ENCODE data around the gene HECTD2.
"Not testable (repeated sequence)": the region's sequence is repeated elsewhere in the genome, so short reads cannot be mapped to it uniquely, and the experiment has no call there.

HECTD2 gene

DNA sequence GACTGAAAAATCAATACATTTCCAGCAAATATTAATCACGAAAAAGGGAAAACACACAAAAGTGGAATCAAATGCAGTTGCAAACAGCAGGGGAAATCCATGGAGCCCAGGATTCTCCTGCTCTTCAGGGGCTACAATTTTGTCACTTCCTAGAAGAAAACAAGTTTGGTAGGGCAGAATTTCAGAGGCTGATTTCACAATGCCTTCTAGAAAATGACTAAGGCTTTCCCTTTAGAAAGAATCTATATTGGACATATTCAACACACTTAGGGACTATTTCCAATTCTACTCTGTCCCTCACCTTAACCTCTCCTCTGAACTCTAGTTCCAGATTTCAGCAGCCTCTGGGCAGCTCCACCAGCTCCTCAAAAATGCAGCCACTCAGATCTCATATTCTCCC is 111.3 kb downstream of the HECTD2 start:
- Histone ChIP-seq H3K9me3 (ENCODE audit: insufficient read depth, low read depth, low read length) (no peaks in the 10 kb centered on the region), H3F3A (ENCODE audit: low read depth) (no peaks in the 10 kb centered on the region), H3K27me3 (ENCODE audit: insufficient read depth, low read length, poor library complexity, severe bottlenecking) (no peaks in the 10 kb centered on the region), H3K4me2 (ENCODE audit: low read depth, low read length, poor library complexity, severe bottlenecking) (no peak overlapping the region), H3K9me2 (replicated peaks; ENCODE audit: low read depth, low read length) (no peaks in the 10 kb centered on the region), H4K20me1 (ENCODE audit: insufficient read depth, low read length, poor library complexity, severe bottlenecking) (no peaks in the 10 kb centered on the region), H3K9ac (ENCODE audit: low read depth, low read length, poor library complexity, severe bottlenecking) (no peak overlapping the region), H3K79me2 (ENCODE audit: insufficient read depth, low read length) (no peaks in the 10 kb centered on the region), H3K36me3 (ENCODE audit: insufficient read depth, low read length) (no peaks in the 10 kb centered on the region), H3K4me3 (ENCODE audit: low read length, poor library complexity, severe bottlenecking) (no peak overlapping the region), H3K4me1 (ENCODE audit: insufficient read depth, low read length, poor library complexity, severe bottlenecking) (no peaks in the 10 kb centered on the region), H2AFZ (ENCODE audit: low read length) (no peak overlapping the region)
- no peak for TF ChIP-seq EZH2phosphoT487 (IDR thresholded peaks at IDR 0.05; ENCODE audit: borderline replicate concordance)
- TF ChIP-seq, protein P1, sequence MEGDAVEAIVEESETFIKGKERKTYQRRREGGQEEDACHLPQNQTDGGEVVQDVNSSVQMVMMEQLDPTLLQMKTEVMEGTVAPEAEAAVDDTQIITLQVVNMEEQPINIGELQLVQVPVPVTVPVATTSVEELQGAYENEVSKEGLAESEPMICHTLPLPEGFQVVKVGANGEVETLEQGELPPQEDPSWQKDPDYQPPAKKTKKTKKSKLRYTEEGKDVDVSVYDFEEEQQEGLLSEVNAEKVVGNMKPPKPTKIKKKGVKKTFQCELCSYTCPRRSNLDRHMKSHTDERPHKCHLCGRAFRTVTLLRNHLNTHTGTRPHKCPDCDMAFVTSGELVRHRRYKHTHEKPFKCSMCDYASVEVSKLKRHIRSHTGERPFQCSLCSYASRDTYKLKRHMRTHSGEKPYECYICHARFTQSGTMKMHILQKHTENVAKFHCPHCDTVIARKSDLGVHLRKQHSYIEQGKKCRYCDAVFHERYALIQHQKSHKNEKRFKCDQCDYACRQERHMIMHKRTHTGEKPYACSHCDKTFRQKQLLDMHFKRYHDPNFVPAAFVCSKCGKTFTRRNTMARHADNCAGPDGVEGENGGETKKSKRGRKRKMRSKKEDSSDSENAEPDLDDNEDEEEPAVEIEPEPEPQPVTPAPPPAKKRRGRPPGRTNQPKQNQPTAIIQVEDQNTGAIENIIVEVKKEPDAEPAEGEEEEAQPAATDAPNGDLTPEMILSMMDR (conservative IDR thresholded peaks at IDR 0.05; ENCODE audit: low read length) = no peak

- no peaks in the 10 kb centered on the region for H3K9me3 ChIP-seq (ENCODE audit: insufficient read depth, low read depth, low read length)
- H3K4me2 ChIP-seq (ENCODE audit: low read depth, low read length, poor library complexity, severe bottlenecking) = no peak overlapping the region
- H3K4me1 ChIP-seq (ENCODE audit: insufficient read depth, low read length, poor library complexity, severe bottlenecking) = no peaks in the 10 kb centered on the region
Observed at GRCh38 chr10:91525896-91526712, 116.0 kb downstream of the HECTD2 start.

GRCh38 chr10:91528080-91528479 is 117.9 kb downstream of the HECTD2 start:
- Histone ChIP-seq H3F3A (ENCODE audit: low read depth) (no peaks in the 10 kb centered on the region), H3K79me2 (ENCODE audit: insufficient read depth, low read length) (no peaks in the 10 kb centered on the region), H3K36me3 (ENCODE audit: insufficient read depth, low read length) (no peaks in the 10 kb centered on the region), H3K9me2 (replicated peaks; ENCODE audit: low read depth, low read length) (no peaks in the 10 kb centered on the region), H3K27me3 (ENCODE audit: insufficient read depth, low read length, poor library complexity, severe bottlenecking) (no peaks in the 10 kb centered on the region), H3K4me1 (ENCODE audit: insufficient read depth, low read length, poor library complexity, severe bottlenecking) (no peaks in the 10 kb centered on the region), H4K20me1 (ENCODE audit: insufficient read depth, low read length, poor library complexity, severe bottlenecking) (no peaks in the 10 kb centered on the region), H3K4me2 (ENCODE audit: low read depth, low read length, poor library complexity, severe bottlenecking) (no peak overlapping the region), H3K9ac (ENCODE audit: low read depth, low read length, poor library complexity, severe bottlenecking) (no peak overlapping the region), H2AFZ (ENCODE audit: low read length) (no peak overlapping the region), H3K4me3 (ENCODE audit: low read length, poor library complexity, severe bottlenecking) (no peak overlapping the region), H3K9me3 (ENCODE audit: insufficient read depth, low read depth, low read length) (no peaks in the 10 kb centered on the region)
- TF ChIP-seq EZH2phosphoT487 (IDR thresholded peaks at IDR 0.05; ENCODE audit: borderline replicate concordance) = no peak

More at GRCh38 chr10:91525896-91526712, 116.0 kb downstream of the HECTD2 start:
- no peaks in the 10 kb centered on the region for H4K20me1 ChIP-seq (ENCODE audit: insufficient read depth, low read length, poor library complexity, severe bottlenecking)
- H3K4me3 ChIP-seq (ENCODE audit: low read length, poor library complexity, severe bottlenecking) = no peak overlapping the region
- no peaks in the 10 kb centered on the region for H3K9me2 ChIP-seq (replicated peaks; ENCODE audit: low read depth, low read length)
- TF ChIP-seq EZH2phosphoT487 (IDR thresholded peaks at IDR 0.05; ENCODE audit: borderline replicate concordance) = no peak
- TF ChIP-seq, protein P1 (conservative IDR thresholded peaks at IDR 0.05; ENCODE audit: low read length) = no peak
- no peak overlapping the region for H2AFZ ChIP-seq (ENCODE audit: low read length)
- no peaks in the 10 kb centered on the region for H3K36me3 ChIP-seq (ENCODE audit: insufficient read depth, low read length)
- no peak overlapping the region for H3K9ac ChIP-seq (ENCODE audit: low read depth, low read length, poor library complexity, severe bottlenecking)
- no peaks in the 10 kb centered on the region for H3K79me2 ChIP-seq (ENCODE audit: insufficient read depth, low read length)
- H3F3A ChIP-seq (ENCODE audit: low read depth) = no peaks in the 10 kb centered on the region
- no peaks in the 10 kb centered on the region for H3K27me3 ChIP-seq (ENCODE audit: insufficient read depth, low read length, poor library complexity, severe bottlenecking)

- no peaks in the 10 kb centered on the region for H4K20me1 ChIP-seq (ENCODE audit: insufficient read depth, low read length, poor library complexity, severe bottlenecking)
- H3K4me1 ChIP-seq (ENCODE audit: insufficient read depth, low read length, poor library complexity, severe bottlenecking) = no peaks in the 10 kb centered on the region
- no peaks in the 10 kb centered on the region for H3K36me3 ChIP-seq (ENCODE audit: insufficient read depth, low read length)
- H2AFZ ChIP-seq (ENCODE audit: low read length) = no peak overlapping the region
- H3K27me3 ChIP-seq (ENCODE audit: insufficient read depth, low read length, poor library complexity, severe bottlenecking) = no peaks in the 10 kb centered on the region
- H3K9me3 ChIP-seq (ENCODE audit: insufficient read depth, low read depth, low read length) = no peaks in the 10 kb centered on the region
- no peaks in the 10 kb centered on the region for H3K79me2 ChIP-seq (ENCODE audit: insufficient read depth, low read length)
- H3K9ac ChIP-seq (ENCODE audit: low read depth, low read length, poor library complexity, severe bottlenecking) = no peak overlapping the region
- no peaks in the 10 kb centered on the region for H3K9me2 ChIP-seq (replicated peaks; ENCODE audit: low read depth, low read length)
- no peaks in the 10 kb centered on the region for H3F3A ChIP-seq (ENCODE audit: low read depth)
- TF ChIP-seq EZH2phosphoT487 (IDR thresholded peaks at IDR 0.05; ENCODE audit: borderline replicate concordance) = no peak
- TF ChIP-seq, protein P1 (conservative IDR thresholded peaks at IDR 0.05; ENCODE audit: low read length) = no peak
- H3K4me2 ChIP-seq (ENCODE audit: low read depth, low read length, poor library complexity, severe bottlenecking) = no peak overlapping the region
- no peak overlapping the region for H3K4me3 ChIP-seq (ENCODE audit: low read length, poor library complexity, severe bottlenecking)
Observed at GRCh38 chr10:91528768-91529167, 118.6 kb downstream of the HECTD2 start.

DNA sequence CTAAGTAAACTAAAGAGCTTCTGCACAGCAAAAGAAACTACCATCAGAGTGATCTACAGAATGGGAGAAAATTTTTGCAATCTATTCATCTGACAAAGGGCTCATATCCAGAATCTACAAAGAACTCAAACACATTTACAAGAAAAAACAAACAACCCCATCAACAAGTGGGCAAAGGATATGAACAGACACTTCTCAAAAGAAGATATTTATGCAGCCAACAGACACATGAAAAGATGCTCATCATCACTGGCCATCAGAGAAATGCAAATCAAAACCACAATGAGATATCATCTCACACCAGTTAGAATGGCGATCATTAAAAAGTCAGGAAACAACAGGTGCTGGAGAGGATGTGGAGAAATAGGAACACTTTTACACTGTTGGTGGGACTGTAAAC is 124.6 kb downstream of the HECTD2 start:
- H3K9me3 ChIP-seq (ENCODE audit: insufficient read depth, low read depth, low read length); H3K9me2 ChIP-seq (replicated peaks; ENCODE audit: low read depth, low read length); H3K4me3 ChIP-seq (ENCODE audit: low read length, poor library complexity, severe bottlenecking); H3K4me1 ChIP-seq (ENCODE audit: insufficient read depth, low read length, poor library complexity, severe bottlenecking); H4K20me1 ChIP-seq (ENCODE audit: insufficient read depth, low read length, poor library complexity, severe bottlenecking); H3K4me2 ChIP-seq (ENCODE audit: low read depth, low read length, poor library complexity, severe bottlenecking); H2AFZ ChIP-seq (ENCODE audit: low read length); H3K36me3 ChIP-seq (ENCODE audit: insufficient read depth, low read length); H3K79me2 ChIP-seq (ENCODE audit: insufficient read depth, low read length); H3K9ac ChIP-seq (ENCODE audit: low read depth, low read length, poor library complexity, severe bottlenecking); H3K27me3 ChIP-seq (ENCODE audit: insufficient read depth, low read length, poor library complexity, severe bottlenecking); H3F3A ChIP-seq (ENCODE audit: low read depth): not testable (repeated sequence)
